ENCODE measurements around the gene OMP.

GRCh38 chr11:77120571-77120970 lies 17.9 kb downstream of the OMP start:
- TF ChIP-seq CTCF (IDR thresholded peaks at IDR 0.05; ENCODE audit: poor library complexity, severe bottlenecking) = no peak
- TF ChIP-seq POLR2AphosphoS5 (IDR thresholded peaks at IDR 0.05) = no peak
- TF ChIP-seq MXI1 (conservative IDR thresholded peaks at IDR 0.05; ENCODE audit: poor library complexity, severe bottlenecking) = no peak
- no peak for TF ChIP-seq EP300 (conservative IDR thresholded peaks at IDR 0.05; ENCODE audit: poor library complexity, severe bottlenecking)
- TF ChIP-seq RAD21 (conservative IDR thresholded peaks at IDR 0.05) = no peak
